ENCODE data around the gene MFSD11. TPM values are rescaled to one million over a fixed set of nuclear protein-coding genes. Genes with fewer than 3 reads are reported as not detected.
"Not testable (repeated sequence)": the region's sequence is repeated elsewhere in the genome, so short reads cannot be mapped to it uniquely, and the experiment has no call there.

Gene MFSD11
- total RNA-seq, 1 donor from 2014 or later, result 18.6 TPM

GRCh38 chr17:76712321-76712720, 25.6 kb upstream of the MFSD11 start:
- H3K27ac Mint-ChIP-seq; H3K27me3 Mint-ChIP-seq (ENCODE audit: low read depth); DNase-seq (ENCODE audit: low spot score); H3K9me3 Mint-ChIP-seq: not testable (repeated sequence)
- Mint-ChIP-seq H3K4me1 (ENCODE audit: low read depth) (peaks cover 37% of the 10 kb centered on the region), H3K36me3 (ENCODE audit: low read depth) (peaks cover 42% of the 10 kb centered on the region), H3K4me3 (ENCODE audit: low read depth) (peak overlapping the region; percentile 2)
- intact Hi-C loops (cut with micrococcal nuclease), result loop anchor here (10.0 kb wide), 1 partner anchor 158 kb away; no protein-coding TSS in a partner anchor

- H3K9me3 Mint-ChIP-seq, result no peaks in the 10 kb centered on the region
- peaks cover 32% of the 10 kb centered on the region for H3K4me1 Mint-ChIP-seq (ENCODE audit: low read depth)
- intact Hi-C loops (cut with micrococcal nuclease), result loop anchor here (10.0 kb wide), 1 partner anchor 159 kb away; no protein-coding TSS in a partner anchor
- no peak overlapping the region for H3K4me3 Mint-ChIP-seq (ENCODE audit: low read depth)
- DNase-seq (ENCODE audit: low spot score), result no peak
- H3K36me3 Mint-ChIP-seq (ENCODE audit: low read depth), result peaks cover 52% of the 10 kb centered on the region
- H3K27ac Mint-ChIP-seq, result no peak overlapping the region
- peaks cover 2% of the 10 kb centered on the region for H3K27me3 Mint-ChIP-seq (ENCODE audit: low read depth)
These were observed 24.2 kb upstream of the MFSD11 start for GRCh38 chr17:76713765-76714164.

GRCh38 chr17:76714336-76714735, 23.6 kb upstream of the MFSD11 start:
- no peak for DNase-seq (ENCODE audit: low spot score)
- Mint-ChIP-seq H3K27ac (no peak overlapping the region), H3K27me3 (ENCODE audit: low read depth) (no peaks in the 10 kb centered on the region), H3K9me3 (no peaks in the 10 kb centered on the region), H3K4me3 (ENCODE audit: low read depth) (no peak overlapping the region), H3K4me1 (ENCODE audit: low read depth) (peaks cover 32% of the 10 kb centered on the region), H3K36me3 (ENCODE audit: low read depth) (peaks cover 58% of the 10 kb centered on the region)
- intact Hi-C loops (cut with micrococcal nuclease), result loop anchor here (10.0 kb wide), 1 partner anchor 160 kb away; no protein-coding TSS in a partner anchor

GRCh38 chr17:76714822-76715495, 23.0 kb upstream of the MFSD11 start:
- H3K4me1 Mint-ChIP-seq (ENCODE audit: low read depth), result peaks cover 32% of the 10 kb centered on the region
- no peaks in the 10 kb centered on the region for H3K27me3 Mint-ChIP-seq (ENCODE audit: low read depth)
- peak overlapping the region; percentile 15 for H3K27ac Mint-ChIP-seq
- no peaks in the 10 kb centered on the region for H3K9me3 Mint-ChIP-seq
- peak; percentile 53 for DNase-seq (ENCODE audit: low spot score)
- intact Hi-C loops (cut with micrococcal nuclease), result loop anchor here (1.0 to 10.0 kb wide), 2 partner anchors 11 to 160 kb away; partner anchors contain the start of genes JMJD6 and METTL23
- H3K4me3 Mint-ChIP-seq (ENCODE audit: low read depth), result no peak overlapping the region
- H3K36me3 Mint-ChIP-seq (ENCODE audit: low read depth), result peaks cover 64% of the 10 kb centered on the region

GRCh38 chr17:76715496-76715830, 22.5 kb upstream of the MFSD11 start:
- Mint-ChIP-seq H3K4me3 (ENCODE audit: low read depth) (no peak overlapping the region), H3K36me3 (ENCODE audit: low read depth) (peaks cover 69% of the 10 kb centered on the region), H3K27ac (peak overlapping the region; percentile 77), H3K4me1 (ENCODE audit: low read depth) (peaks cover 32% of the 10 kb centered on the region), H3K9me3 (no peaks in the 10 kb centered on the region), H3K27me3 (ENCODE audit: low read depth) (no peaks in the 10 kb centered on the region)
- intact Hi-C loops (cut with micrococcal nuclease), result loop anchor here (1.0 to 10.0 kb wide), 2 partner anchors 11 to 161 kb away; partner anchors contain the start of genes JMJD6 and METTL23
- no peak for DNase-seq (ENCODE audit: low spot score)

GRCh38 chr17:76716146-76716838, 21.6 kb upstream of the MFSD11 start:
- intact Hi-C loops (cut with micrococcal nuclease), result loop anchor here (10.0 kb wide), 1 partner anchor 161 kb away; no protein-coding TSS in a partner anchor
- H3K36me3 Mint-ChIP-seq (ENCODE audit: low read depth), result peaks cover 78% of the 10 kb centered on the region
- H3K4me1 Mint-ChIP-seq (ENCODE audit: low read depth), result peaks cover 29% of the 10 kb centered on the region
- H3K27ac Mint-ChIP-seq, result peak overlapping the region; percentile 77
- H3K9me3 Mint-ChIP-seq, result no peaks in the 10 kb centered on the region
- DNase-seq (ENCODE audit: low spot score), result peak; percentile 35
- peak overlapping the region; percentile 22 for H3K4me3 Mint-ChIP-seq (ENCODE audit: low read depth)
- H3K27me3 Mint-ChIP-seq (ENCODE audit: low read depth), result no peaks in the 10 kb centered on the region

- intact Hi-C loops (cut with micrococcal nuclease), result loop anchor here (10.0 kb wide), 1 partner anchor 162 kb away; no protein-coding TSS in a partner anchor
- DNase-seq (ENCODE audit: low spot score), result no peak
- H3K27me3 Mint-ChIP-seq (ENCODE audit: low read depth), result no peaks in the 10 kb centered on the region
- no peak overlapping the region for H3K4me3 Mint-ChIP-seq (ENCODE audit: low read depth)
- no peak overlapping the region for H3K27ac Mint-ChIP-seq
- H3K36me3 Mint-ChIP-seq (ENCODE audit: low read depth), result peaks cover 83% of the 10 kb centered on the region
- H3K4me1 Mint-ChIP-seq (ENCODE audit: low read depth), result peaks cover 28% of the 10 kb centered on the region
- no peaks in the 10 kb centered on the region for H3K9me3 Mint-ChIP-seq
These were observed 21.1 kb upstream of the MFSD11 start for GRCh38 chr17:76716839-76717215.

GRCh38 chr17:76718516-76718915, 19.4 kb upstream of the MFSD11 start:
- Mint-ChIP-seq H3K27ac (no peak overlapping the region), H3K36me3 (ENCODE audit: low read depth) (peaks cover 91% of the 10 kb centered on the region), H3K27me3 (ENCODE audit: low read depth) (no peaks in the 10 kb centered on the region), H3K4me3 (ENCODE audit: low read depth) (no peak overlapping the region), H3K9me3 (no peaks in the 10 kb centered on the region), H3K4me1 (ENCODE audit: low read depth) (peaks cover 30% of the 10 kb centered on the region)
- intact Hi-C loops (cut with micrococcal nuclease), result loop anchor here (10.0 kb wide), 1 partner anchor 164 kb away; no protein-coding TSS in a partner anchor
- no peak for DNase-seq (ENCODE audit: low spot score)

GRCh38 chr17:76720211-76720610, 17.7 kb upstream of the MFSD11 start:
- Mint-ChIP-seq H3K4me1 (ENCODE audit: low read depth) (peaks cover 24% of the 10 kb centered on the region), H3K36me3 (ENCODE audit: low read depth) (peaks cover 92% of the 10 kb centered on the region), H3K27me3 (ENCODE audit: low read depth) (no peaks in the 10 kb centered on the region), H3K27ac (no peak overlapping the region), H3K9me3 (no peaks in the 10 kb centered on the region), H3K4me3 (ENCODE audit: low read depth) (no peak overlapping the region)
- intact Hi-C loops (cut with micrococcal nuclease), result no loop called here
- DNase-seq (ENCODE audit: low spot score), result no peak

- H3K27me3 Mint-ChIP-seq (ENCODE audit: low read depth), result no peaks in the 10 kb centered on the region
- peaks cover 20% of the 10 kb centered on the region for H3K4me1 Mint-ChIP-seq (ENCODE audit: low read depth)
- H3K36me3 Mint-ChIP-seq (ENCODE audit: low read depth), result peaks cover 92% of the 10 kb centered on the region
- no peaks in the 10 kb centered on the region for H3K9me3 Mint-ChIP-seq
- DNase-seq (ENCODE audit: low spot score), result no peak
- no peak overlapping the region for H3K4me3 Mint-ChIP-seq (ENCODE audit: low read depth)
- intact Hi-C loops (cut with micrococcal nuclease), result no loop called here
- no peak overlapping the region for H3K27ac Mint-ChIP-seq
These were observed 17.0 kb upstream of the MFSD11 start for GRCh38 chr17:76720941-76721340.

GRCh38 chr17:76721463-76721862, 16.5 kb upstream of the MFSD11 start:
- Mint-ChIP-seq H3K9me3 (no peaks in the 10 kb centered on the region), H3K4me3 (ENCODE audit: low read depth) (no peak overlapping the region), H3K27ac (no peak overlapping the region), H3K4me1 (ENCODE audit: low read depth) (peaks cover 15% of the 10 kb centered on the region), H3K27me3 (ENCODE audit: low read depth) (no peaks in the 10 kb centered on the region), H3K36me3 (ENCODE audit: low read depth) (peaks cover 90% of the 10 kb centered on the region)
- no peak for DNase-seq (ENCODE audit: low spot score)
- intact Hi-C loops (cut with micrococcal nuclease), result no loop called here

GRCh38 chr17:76722279-76722678, 15.6 kb upstream of the MFSD11 start:
- Mint-ChIP-seq H3K4me3 (ENCODE audit: low read depth) (no peak overlapping the region), H3K4me1 (ENCODE audit: low read depth) (peaks cover 15% of the 10 kb centered on the region), H3K27me3 (ENCODE audit: low read depth) (no peaks in the 10 kb centered on the region), H3K9me3 (no peaks in the 10 kb centered on the region), H3K36me3 (ENCODE audit: low read depth) (peaks cover 83% of the 10 kb centered on the region), H3K27ac (no peak overlapping the region)
- DNase-seq (ENCODE audit: low spot score), result no peak
- intact Hi-C loops (cut with micrococcal nuclease), result no loop called here

- intact Hi-C loops (cut with micrococcal nuclease); H3K9me3 Mint-ChIP-seq; H3K27me3 Mint-ChIP-seq (ENCODE audit: low read depth); DNase-seq (ENCODE audit: low spot score): not testable (repeated sequence)
- Mint-ChIP-seq H3K4me3 (ENCODE audit: low read depth) (peak overlapping the region; percentile 30), H3K36me3 (ENCODE audit: low read depth) (peaks cover 87% of the 10 kb centered on the region), H3K4me1 (ENCODE audit: low read depth) (peaks cover 21% of the 10 kb centered on the region), H3K27ac (peak overlapping the region; percentile 12)
These were observed 14.9 kb upstream of the MFSD11 start for GRCh38 chr17:76722977-76723376.

Data from activated T-helper 2 cell treated with anti-CD3 and anti-CD28 coated beads, Interferon-gamma antibody, Interleukin-2, Interleukin-4, amounts not matched to agents 10 μg/mL and 5 μg/mL and 100 μg/mL, durations not matched to agents 14 hours and 24 hours and 36 hours (primary cell).